ENCODE data around the gene LMAN2.
"Not testable (repeated sequence)": the region's sequence is repeated elsewhere in the genome, so short reads cannot be mapped to it uniquely, and the experiment has no call there.

The LMAN2 gene

GRCh38 chr5:177343777-177344176 lies 7.7 kb downstream of the LMAN2 start:
- H3K36me3 ChIP-seq (ENCODE audit: control insufficient read depth, insufficient read depth, low read length) = peaks cover 40% of the 10 kb centered on the region

GRCh38 chr5:177343000-177343399 lies 8.5 kb downstream of the LMAN2 start:
- H3K9me3 ChIP-seq (ENCODE audit: control insufficient read depth, insufficient read depth, low read length) = not testable (repeated sequence)
- H3K36me3 ChIP-seq (ENCODE audit: control insufficient read depth, insufficient read depth, low read length) = peaks cover 41% of the 10 kb centered on the region

More at GRCh38 chr5:177343777-177344176, 7.7 kb downstream of the LMAN2 start:
- Histone ChIP-seq H3K4me3 (ENCODE audit: low read depth, low read length) (no peak overlapping the region), H3K27ac (ENCODE audit: low read depth, low read length) (no peak overlapping the region), H3K9ac (ENCODE audit: low read depth, low read length) (no peak overlapping the region), H3K27me3 (ENCODE audit: control insufficient read depth, insufficient read depth, low read length) (no peaks in the 10 kb centered on the region), H3K9me3 (ENCODE audit: control insufficient read depth, insufficient read depth, low read length) (no peaks in the 10 kb centered on the region), H3K4me1 (ENCODE audit: control insufficient read depth, insufficient read depth, low read length) (no peaks in the 10 kb centered on the region)

GRCh38 chr5:177339107-177339638 lies 12.3 kb downstream of the LMAN2 start:
- no peak overlapping the region for H3K9ac ChIP-seq (ENCODE audit: low read depth, low read length)
- no peak overlapping the region for H3K27ac ChIP-seq (ENCODE audit: low read depth, low read length)
- H3K4me1 ChIP-seq (ENCODE audit: control insufficient read depth, insufficient read depth, low read length) = no peaks in the 10 kb centered on the region
- no peak overlapping the region for H3K4me3 ChIP-seq (ENCODE audit: low read depth, low read length)
- H3K27me3 ChIP-seq (ENCODE audit: control insufficient read depth, insufficient read depth, low read length) = no peaks in the 10 kb centered on the region
- peaks cover 60% of the 10 kb centered on the region for H3K36me3 ChIP-seq (ENCODE audit: control insufficient read depth, insufficient read depth, low read length)
- no peaks in the 10 kb centered on the region for H3K9me3 ChIP-seq (ENCODE audit: control insufficient read depth, insufficient read depth, low read length)

More at GRCh38 chr5:177343000-177343399, 8.5 kb downstream of the LMAN2 start:
- not testable (repeated sequence) for H3K27me3 ChIP-seq (ENCODE audit: control insufficient read depth, insufficient read depth, low read length); H3K4me1 ChIP-seq (ENCODE audit: control insufficient read depth, insufficient read depth, low read length); H3K9ac ChIP-seq (ENCODE audit: low read depth, low read length); H3K27ac ChIP-seq (ENCODE audit: low read depth, low read length); H3K4me3 ChIP-seq (ENCODE audit: low read depth, low read length)

GRCh38 chr5:177338251-177339106 lies 13.0 kb downstream of the LMAN2 start:
- H3K9ac ChIP-seq (ENCODE audit: low read depth, low read length) = no peak overlapping the region
- H3K27me3 ChIP-seq (ENCODE audit: control insufficient read depth, insufficient read depth, low read length) = no peaks in the 10 kb centered on the region
- H3K36me3 ChIP-seq (ENCODE audit: control insufficient read depth, insufficient read depth, low read length) = peaks cover 63% of the 10 kb centered on the region
- H3K27ac ChIP-seq (ENCODE audit: low read depth, low read length) = no peak overlapping the region
- no peaks in the 10 kb centered on the region for H3K9me3 ChIP-seq (ENCODE audit: control insufficient read depth, insufficient read depth, low read length)
- H3K4me3 ChIP-seq (ENCODE audit: low read depth, low read length) = no peak overlapping the region
- no peaks in the 10 kb centered on the region for H3K4me1 ChIP-seq (ENCODE audit: control insufficient read depth, insufficient read depth, low read length)

- H3K9ac ChIP-seq (ENCODE audit: low read depth, low read length) = no peak overlapping the region; the same call in 1 of the 2 replicates
- H3K27ac ChIP-seq (ENCODE audit: low read depth, low read length) = no peak overlapping the region
- no peaks in the 10 kb centered on the region for H3K27me3 ChIP-seq (ENCODE audit: control insufficient read depth, insufficient read depth, low read length)
- H3K36me3 ChIP-seq (ENCODE audit: control insufficient read depth, insufficient read depth, low read length) = peaks cover 76% of the 10 kb centered on the region
- H3K4me3 ChIP-seq (ENCODE audit: low read depth, low read length) = no peak overlapping the region
- H3K4me1 ChIP-seq (ENCODE audit: control insufficient read depth, insufficient read depth, low read length) = no peaks in the 10 kb centered on the region
- H3K9me3 ChIP-seq (ENCODE audit: control insufficient read depth, insufficient read depth, low read length) = no peaks in the 10 kb centered on the region
Measured at GRCh38 chr5:177336603-177337494, 14.6 kb downstream of the LMAN2 start.

GRCh38 chr5:177336112-177336511 lies 15.4 kb downstream of the LMAN2 start:
- H3K9me3 ChIP-seq (ENCODE audit: control insufficient read depth, insufficient read depth, low read length) = no peaks in the 10 kb centered on the region
- H3K9ac ChIP-seq (ENCODE audit: low read depth, low read length) = no peak overlapping the region
- no peaks in the 10 kb centered on the region for H3K4me1 ChIP-seq (ENCODE audit: control insufficient read depth, insufficient read depth, low read length)
- H3K27me3 ChIP-seq (ENCODE audit: control insufficient read depth, insufficient read depth, low read length) = no peaks in the 10 kb centered on the region
- H3K27ac ChIP-seq (ENCODE audit: low read depth, low read length) = no peak overlapping the region
- no peak overlapping the region for H3K4me3 ChIP-seq (ENCODE audit: low read depth, low read length)
- H3K36me3 ChIP-seq (ENCODE audit: control insufficient read depth, insufficient read depth, low read length) = peaks cover 74% of the 10 kb centered on the region

- H3K27ac ChIP-seq (ENCODE audit: low read depth, low read length) = no peak overlapping the region
- peaks cover 74% of the 10 kb centered on the region for H3K36me3 ChIP-seq (ENCODE audit: control insufficient read depth, insufficient read depth, low read length)
- no peaks in the 10 kb centered on the region for H3K27me3 ChIP-seq (ENCODE audit: control insufficient read depth, insufficient read depth, low read length)
- H3K9ac ChIP-seq (ENCODE audit: low read depth, low read length) = no peak overlapping the region
- H3K4me3 ChIP-seq (ENCODE audit: low read depth, low read length) = no peak overlapping the region
- no peaks in the 10 kb centered on the region for H3K9me3 ChIP-seq (ENCODE audit: control insufficient read depth, insufficient read depth, low read length)
- no peaks in the 10 kb centered on the region for H3K4me1 ChIP-seq (ENCODE audit: control insufficient read depth, insufficient read depth, low read length)
Measured at GRCh38 chr5:177335701-177336065, 15.8 kb downstream of the LMAN2 start.

GRCh38 chr5:177334781-177335700 lies 16.4 kb downstream of the LMAN2 start:
- Histone ChIP-seq H3K27ac (ENCODE audit: low read depth, low read length) (no peak overlapping the region), H3K27me3 (ENCODE audit: control insufficient read depth, insufficient read depth, low read length) (no peaks in the 10 kb centered on the region), H3K9me3 (ENCODE audit: control insufficient read depth, insufficient read depth, low read length) (no peaks in the 10 kb centered on the region), H3K36me3 (ENCODE audit: control insufficient read depth, insufficient read depth, low read length) (peaks cover 78% of the 10 kb centered on the region), H3K4me3 (ENCODE audit: low read depth, low read length) (no peak overlapping the region), H3K4me1 (ENCODE audit: control insufficient read depth, insufficient read depth, low read length) (no peaks in the 10 kb centered on the region), H3K9ac (ENCODE audit: low read depth, low read length) (no peak overlapping the region)

- Histone ChIP-seq H3K36me3 (ENCODE audit: control insufficient read depth, insufficient read depth, low read length) (peaks cover 79% of the 10 kb centered on the region), H3K4me3 (ENCODE audit: low read depth, low read length) (no peak overlapping the region), H3K9ac (ENCODE audit: low read depth, low read length) (no peak overlapping the region)
Measured at GRCh38 chr5:177334155-177334551, 17.3 kb downstream of the LMAN2 start.

GRCh38 chr5:177333420-177334154 lies 17.9 kb downstream of the LMAN2 start:
- Histone ChIP-seq H3K9ac (ENCODE audit: low read depth, low read length) (no peak overlapping the region), H3K4me1 (ENCODE audit: control insufficient read depth, insufficient read depth, low read length) (no peaks in the 10 kb centered on the region), H3K4me3 (ENCODE audit: low read depth, low read length) (no peak overlapping the region), H3K27me3 (ENCODE audit: control insufficient read depth, insufficient read depth, low read length) (no peaks in the 10 kb centered on the region), H3K36me3 (ENCODE audit: control insufficient read depth, insufficient read depth, low read length) (peaks cover 75% of the 10 kb centered on the region), H3K9me3 (ENCODE audit: control insufficient read depth, insufficient read depth, low read length) (no peaks in the 10 kb centered on the region), H3K27ac (ENCODE audit: low read depth, low read length) (no peak overlapping the region)

More at GRCh38 chr5:177334155-177334551, 17.3 kb downstream of the LMAN2 start:
- Histone ChIP-seq H3K4me1 (ENCODE audit: control insufficient read depth, insufficient read depth, low read length) (no peaks in the 10 kb centered on the region), H3K27me3 (ENCODE audit: control insufficient read depth, insufficient read depth, low read length) (no peaks in the 10 kb centered on the region), H3K9me3 (ENCODE audit: control insufficient read depth, insufficient read depth, low read length) (no peaks in the 10 kb centered on the region), H3K27ac (ENCODE audit: low read depth, low read length) (no peak overlapping the region)

Data from HUES48 (cell line).